Head of caudate nucleus (tissue), 42 donors: ENCODE results near the gene KCNQ1.

Experiments used
- DNase-seq, 42 donors: peaks; one replicate each; pipeline versions ENCODE4 v3.0.0 to v3.0.0-alpha.2; 2020 to 2021; ENCODE audit warnings: mixed read lengths in 7 of 42
- intact Hi-C: fragments of 100-400 bp; cut with DNase I; formaldehyde crosslinking; loops from one replicate; pipeline ENCODE4 v1.15.0; 2022

Gene KCNQ1

GRCh38 chr11:2721210-2721916 is 276.6 kb downstream of the KCNQ1 start:
- intact Hi-C loops = no loop called here
- DNase-seq = no peak

- no peak for DNase-seq
- intact Hi-C loops = no loop called here
These were observed 278.1 kb downstream of the KCNQ1 start for GRCh38 chr11:2722955-2723354.

GRCh38 chr11:2724104-2724503 is 279.3 kb downstream of the KCNQ1 start:
- intact Hi-C loops = no loop called here

GRCh38 chr11:2724653-2725367 is 280.0 kb downstream of the KCNQ1 start:
- no peak for DNase-seq
- intact Hi-C loops = no loop called here

More at GRCh38 chr11:2724104-2724503, 279.3 kb downstream of the KCNQ1 start:
- no peak for DNase-seq

GRCh38 chr11:2725368-2726300 is 280.8 kb downstream of the KCNQ1 start:
- no peak for DNase-seq
- intact Hi-C loops = no loop called here

GRCh38 chr11:2726964-2727363 is 282.2 kb downstream of the KCNQ1 start:
- DNase-seq = no peak
- intact Hi-C loops = no loop called here

GRCh38 chr11:2728128-2728662 is 283.4 kb downstream of the KCNQ1 start:
- intact Hi-C loops = no loop called here
- peak in 2 of 42 donors; percentile 18 to 48 for DNase-seq

- peak; percentile 71 to 94 (median 88) for DNase-seq
- intact Hi-C loops = no loop called here
These were observed 284.0 kb downstream of the KCNQ1 start for GRCh38 chr11:2728663-2729332.

GRCh38 chr11:2729841-2730240 is 285.0 kb downstream of the KCNQ1 start:
- peak in 1 of 42 donors; percentile 40 for DNase-seq
- intact Hi-C loops = no loop called here

GRCh38 chr11:2730272-2731129 is 285.7 kb downstream of the KCNQ1 start:
- intact Hi-C loops = no loop called here

GRCh38 chr11:2731130-2732125 is 286.6 kb downstream of the KCNQ1 start:
- peak in 1 of 42 donors; percentile 14 for DNase-seq
- intact Hi-C loops = no loop called here

More at GRCh38 chr11:2730272-2731129, 285.7 kb downstream of the KCNQ1 start:
- DNase-seq = peak; percentile 26 to 90 (median 66)

GRCh38 chr11:2732261-2732939 is 287.6 kb downstream of the KCNQ1 start:
- intact Hi-C loops = no loop called here
- DNase-seq = peak; percentile 60 to 91 (median 80)

- intact Hi-C loops = no loop called here
- no peak for DNase-seq
These were observed 288.3 kb downstream of the KCNQ1 start for GRCh38 chr11:2732940-2733628.

- DNase-seq = no peak
- intact Hi-C loops = no loop called here
These were observed 289.6 kb downstream of the KCNQ1 start for GRCh38 chr11:2734181-2735052.
